Measurements from ENCODE around the gene ADPRH. TPM values are rescaled to one million over a fixed set of nuclear protein-coding genes. Genes with fewer than 3 reads are reported as not detected.

Gene ADPRH
- total and polyA plus RNA-seq, 2 of the 4 experiments (the other 2 are of a cell fraction) = under 0.01 to 0.12 TPM

- Histone ChIP-seq H3K4me1 (ENCODE audit: control insufficient read depth, insufficient read depth, low read length) (peaks cover 10% of the 10 kb centered on the region), H3K4ac (ENCODE audit: low read depth, low read length) (peak overlapping the region; percentile 93), H3K27ac (ENCODE audit: insufficient read depth, low read length) (peak overlapping the region; percentile 65), H2BK120ac (ENCODE audit: low read depth, low read length) (peak overlapping the region; percentile 84), H3K14ac (replicated peaks; ENCODE audit: low read depth, low read length) (peak overlapping the region; percentile 86), H3K4me2 (ENCODE audit: low read depth, low read length) (peak overlapping the region; percentile 21; the same call in 1 of the 2 replicates), H3K18ac (ENCODE audit: low read depth, low read length) (peak overlapping the region; percentile 84), H3K79me1 (ENCODE audit: low read depth in 1 of 2, low read length in 2 of 2) (no peaks in the 10 kb centered on the region), H2BK20ac (ENCODE audit: low read depth, low read length) (peak overlapping the region; percentile 96), H4K8ac (ENCODE audit: low read depth in 2 of 2, low read length in 2 of 2) (peak overlapping the region; percentile 22 to 84; a peak in 3 of 4 replicates), H4K91ac (ENCODE audit: insufficient read depth, low read depth, low read length) (peak overlapping the region; percentile 88), H3K4me3 (ENCODE audit: insufficient read depth, low read depth, low read length) (no peak overlapping the region), H3K9me3 (ENCODE audit: control insufficient read depth, insufficient read depth, low read length) (no peaks in the 10 kb centered on the region), H2BK5ac (ENCODE audit: low read depth, low read length, poor library complexity, severe bottlenecking) (no peak overlapping the region), H4K5ac (ENCODE audit: low read depth, low read length) (peak overlapping the region; percentile 93), H2BK15ac (ENCODE audit: low read depth, low read length) (peak overlapping the region; percentile 27; the same call in 1 of the 3 replicates), H3K9ac (ENCODE audit: low read depth, low read length) (peak overlapping the region; percentile 48; the same call in 1 of the 2 replicates), H3K27me3 (ENCODE audit: control insufficient read depth, insufficient read depth, low read length) (peaks cover 4% of the 10 kb centered on the region; the same call in 1 of the 2 replicates), H3K56ac (ENCODE audit: extremely low read depth, insufficient read depth, low read length) (no peak overlapping the region), H3K36me3 (ENCODE audit: control insufficient read depth, insufficient read depth, low read length) (no peaks in the 10 kb centered on the region), H3K9me1 (ENCODE audit: insufficient read depth, low read length) (no peaks in the 10 kb centered on the region; the same call in 1 of the 2 replicates), H2AFZ (replicated peaks; ENCODE audit: low read length, poor library complexity) (peak overlapping the region; percentile 78), H4K20me1 (ENCODE audit: insufficient read depth, low read length) (no peaks in the 10 kb centered on the region), H2AK5ac (ENCODE audit: low read depth, low read length) (no peak overlapping the region), H2AK9ac (replicated peaks; ENCODE audit: low read depth, low read length, poor library complexity) (peak overlapping the region; percentile 62), H3K23ac (ENCODE audit: low read depth, low read length) (peak overlapping the region; percentile 79; the same call in 1 of the 2 replicates)
- no TSS peak for BruUV-seq (replicated peaks)
- intact Hi-C loops (cut with micrococcal nuclease) = no loop called here
- in situ Hi-C loops (cut with MboI; ENCODE audit: low sequenced_read_pairs) = no loop called here
- peak; percentile 83 for DNase-seq
- peak; percentile 87 for ATAC-seq (ENCODE audit: low read depth)
- WGBS, 2 experiments (ENCODE audit: extremely low coverage in 2 of 2, insufficient read length in 1 of 2) = 76% methylated on average over 3 of the region's 8 CpGs; no CpG with 5 or more reads in 1 of the 2 experiments
- dilution Hi-C loops (cut with HindIII; ENCODE audit: low sequenced_read_pairs, unreplicated experiment) = no loop called here
- ChIA-PET POLR2A (ENCODE audit: unreplicated experiment) (interaction anchor here (0.6 kb wide), 1 partner anchor 573 kb away, joined by 3 read pairs; no protein-coding TSS in a partner anchor), CTCF (interaction anchor here (0.6 kb wide), 1 partner anchor 21 kb away, joined by 3 read pairs; no protein-coding TSS in a partner anchor)
- TF ChIP-seq MXI1 (IDR thresholded peaks at IDR 0.05; ENCODE audit: borderline replicate concordance, low read depth, low read length) = no peak
- peak; percentile 59; the same call in 1 of the 2 replicates for TF ChIP-seq NFE2L2 (IDR thresholded peaks at IDR 0.05; ENCODE audit: low read depth, low read length)
- no peak for TF ChIP-seq BHLHE40 (IDR thresholded peaks at IDR 0.05; ENCODE audit: low read depth, low read length)
- no peak for TF ChIP-seq RAD21 (IDR thresholded peaks at IDR 0.05; ENCODE audit: low read length)
- no peak for TF ChIP-seq RCOR1 (IDR thresholded peaks at IDR 0.05; ENCODE audit: insufficient replicate concordance, low read length)
- TF ChIP-seq MAZ (IDR thresholded peaks at IDR 0.05; ENCODE audit: borderline replicate concordance, low read depth, low read length) = no peak
- TF ChIP-seq CHD1 (IDR thresholded peaks at IDR 0.05; ENCODE audit: low read depth, low read length) = no peak
- TF ChIP-seq MAFK (IDR thresholded peaks at IDR 0.05; ENCODE audit: low read depth, low read length) = peak; percentile 93
- peak; percentile 24; the same call in 1 of the 2 replicates for TF ChIP-seq FOS (IDR thresholded peaks at IDR 0.05; ENCODE audit: low read depth, low read length)
- peak; percentile 87 for TF ChIP-seq CEBPB (IDR thresholded peaks at IDR 0.05; ENCODE audit: low read depth, low read length)
- TF ChIP-seq POLR2A (IDR thresholded peaks at IDR 0.05; ENCODE audit: low read depth, low read length) = no peak
- no peak for TF ChIP-seq RFX5 (IDR thresholded peaks at IDR 0.05; ENCODE audit: low read depth, low read length)
- TF ChIP-seq CTCF (conservative IDR thresholded peaks at IDR 0.05; ENCODE audit: low read depth, low read length) = no peak
- TF ChIP-seq ELK1 (IDR thresholded peaks at IDR 0.05; ENCODE audit: borderline replicate concordance, low read depth, low read length) = no peak
- TF ChIP-seq SMC3 (IDR thresholded peaks at IDR 0.05; ENCODE audit: low read depth, low read length) = no peak
Observed at GRCh38 chr3:119630128-119630879, 51.0 kb downstream of the ADPRH start.
